GM19238 (cell line): Measurements from ENCODE around the gene RPA3.

ENCODE experiments used
- DNase-seq: peaks from one replicate; pipeline ENCODE4 v3.0.0; 2011; ENCODE audit warnings: low spot score; ENCODE audit not compliant: insufficient read length

Gene RPA3

GRCh38 chr7:7654964-7655715 is 63.3 kb downstream of the RPA3 start:
- no peak for DNase-seq

GRCh38 chr7:7653593-7654187 is 64.7 kb downstream of the RPA3 start:
- no peak for DNase-seq

- DNase-seq: no peak
These were observed 65.4 kb downstream of the RPA3 start for GRCh38 chr7:7652798-7653540.

GRCh38 chr7:7651479-7651878 is 66.9 kb downstream of the RPA3 start:
- DNase-seq: no peak

- DNase-seq: no peak
These were observed 67.7 kb downstream of the RPA3 start for GRCh38 chr7:7650682-7651206.

- DNase-seq: no peak
These were observed 70.8 kb downstream of the RPA3 start for GRCh38 chr7:7647495-7648036.

GRCh38 chr7:7642081-7642480 is 76.3 kb downstream of the RPA3 start:
- DNase-seq: no peak

GRCh38 chr7:7641129-7641663 is 77.2 kb downstream of the RPA3 start:
- no peak for DNase-seq

- peak; percentile 79 for DNase-seq
These were observed 77.9 kb downstream of the RPA3 start, which contains the start of gene UMAD1 for GRCh38 chr7:7640221-7641128. UMAD1 (plus strand) TSS chr7:7640752; CDS start chr7:7673372, 32,620 bp downstream.

GRCh38 chr7:7639847-7640220 is 78.6 kb downstream of the RPA3 start:
- no peak for DNase-seq

GRCh38 chr7:7639421-7639820 is 79.0 kb downstream of the RPA3 start:
- no peak for DNase-seq

- DNase-seq: no peak
These were observed 87.6 kb downstream of the RPA3 start for GRCh38 chr7:7630626-7631329.

GRCh38 chr7:7628476-7628875 is 89.9 kb downstream of the RPA3 start:
- no peak for DNase-seq

- no peak for DNase-seq
These were observed 97.7 kb downstream of the RPA3 start for GRCh38 chr7:7620644-7621210.

GRCh38 chr7:7620236-7620635 is 98.2 kb downstream of the RPA3 start:
- DNase-seq: no peak

GRCh38 chr7:7618410-7618809 is 100.0 kb downstream of the RPA3 start:
- no peak for DNase-seq

GRCh38 chr7:7617550-7617949 is 100.9 kb downstream of the RPA3 start:
- DNase-seq: no peak

GRCh38 chr7:7614018-7614741 is 104.2 kb downstream of the RPA3 start:
- DNase-seq: no peak

- no peak for DNase-seq
These were observed 105.2 kb downstream of the RPA3 start for GRCh38 chr7:7613210-7613609.
